ENCODE results near the gene PRIMPOL.
"Not testable (repeated sequence)": the region's sequence is repeated elsewhere in the genome, so short reads cannot be mapped to it uniquely, and the experiment has no call there.

PRIMPOL gene

GRCh38 chr4:184620212-184620867 lies 29.2 kb upstream of the PRIMPOL start:
- Histone ChIP-seq H2AFZ (ENCODE audit: low read depth) (no peak overlapping the region), H4K20me1 (ENCODE audit: insufficient read depth) (no peaks in the 10 kb centered on the region), H3K27ac (no peak overlapping the region), H3K36me3 (ENCODE audit: insufficient read depth) (no peaks in the 10 kb centered on the region), H3K9ac (no peak overlapping the region), H3K4me2 (no peak overlapping the region), H3K27me3 (ENCODE audit: insufficient read depth, low read depth) (no peaks in the 10 kb centered on the region), H3K4me3 (IDR thresholded peaks at IDR 0.05; ENCODE audit: insufficient read depth, low read depth, low read length) (no peak overlapping the region), H3K79me2 (ENCODE audit: insufficient read depth, low read depth) (no peaks in the 10 kb centered on the region), H3K4me1 (ENCODE audit: low read depth, poor library complexity, severe bottlenecking) (no peaks in the 10 kb centered on the region)
- TF ChIP-seq CTCF (conservative IDR thresholded peaks at IDR 0.05; ENCODE audit: low read depth, low read length) = no peak

GRCh38 chr4:184621518-184621917 lies 28.0 kb upstream of the PRIMPOL start:
- TF ChIP-seq CTCF (conservative IDR thresholded peaks at IDR 0.05; ENCODE audit: low read depth, low read length) = no peak
- Histone ChIP-seq H2AFZ (ENCODE audit: low read depth) (no peak overlapping the region), H3K4me1 (ENCODE audit: low read depth, poor library complexity, severe bottlenecking) (no peaks in the 10 kb centered on the region), H3K27me3 (ENCODE audit: insufficient read depth, low read depth) (no peaks in the 10 kb centered on the region), H3K4me3 (IDR thresholded peaks at IDR 0.05; ENCODE audit: insufficient read depth, low read depth, low read length) (no peak overlapping the region), H3K27ac (no peak overlapping the region), H3K36me3 (ENCODE audit: insufficient read depth) (no peaks in the 10 kb centered on the region), H3K4me2 (no peak overlapping the region), H3K79me2 (ENCODE audit: insufficient read depth, low read depth) (no peaks in the 10 kb centered on the region), H4K20me1 (ENCODE audit: insufficient read depth) (no peaks in the 10 kb centered on the region), H3K9ac (no peak overlapping the region)

GRCh38 chr4:184624504-184624903 lies 25.0 kb upstream of the PRIMPOL start:
- H3K79me2 ChIP-seq (ENCODE audit: insufficient read depth, low read depth); H4K20me1 ChIP-seq (ENCODE audit: insufficient read depth); H3K4me1 ChIP-seq (ENCODE audit: low read depth, poor library complexity, severe bottlenecking); H3K27ac ChIP-seq; H3K9ac ChIP-seq; H3K36me3 ChIP-seq (ENCODE audit: insufficient read depth); H3K4me2 ChIP-seq; H3K4me3 ChIP-seq (IDR thresholded peaks at IDR 0.05; ENCODE audit: insufficient read depth, low read depth, low read length); H3K27me3 ChIP-seq (ENCODE audit: insufficient read depth, low read depth); H2AFZ ChIP-seq (ENCODE audit: low read depth): not testable (repeated sequence)

- Histone ChIP-seq H2AFZ (ENCODE audit: low read depth) (no peak overlapping the region), H3K79me2 (ENCODE audit: insufficient read depth, low read depth) (no peaks in the 10 kb centered on the region), H4K20me1 (ENCODE audit: insufficient read depth) (no peaks in the 10 kb centered on the region), H3K27ac (no peak overlapping the region), H3K4me2 (no peak overlapping the region), H3K9ac (no peak overlapping the region), H3K4me1 (ENCODE audit: low read depth, poor library complexity, severe bottlenecking) (no peaks in the 10 kb centered on the region), H3K27me3 (ENCODE audit: insufficient read depth, low read depth) (no peaks in the 10 kb centered on the region), H3K36me3 (ENCODE audit: insufficient read depth) (no peaks in the 10 kb centered on the region; the same call in 1 of the 2 replicates), H3K4me3 (IDR thresholded peaks at IDR 0.05; ENCODE audit: insufficient read depth, low read depth, low read length) (no peak overlapping the region)
- TF ChIP-seq CTCF (conservative IDR thresholded peaks at IDR 0.05; ENCODE audit: low read depth, low read length) = no peak
Measured at GRCh38 chr4:184624972-184625554, 24.5 kb upstream of the PRIMPOL start.

- H3K27me3 ChIP-seq (ENCODE audit: insufficient read depth, low read depth); H4K20me1 ChIP-seq (ENCODE audit: insufficient read depth); H3K79me2 ChIP-seq (ENCODE audit: insufficient read depth, low read depth); H3K27ac ChIP-seq; H3K4me2 ChIP-seq; H3K4me3 ChIP-seq (IDR thresholded peaks at IDR 0.05; ENCODE audit: insufficient read depth, low read depth, low read length); H3K4me1 ChIP-seq (ENCODE audit: low read depth, poor library complexity, severe bottlenecking); H3K9ac ChIP-seq; H2AFZ ChIP-seq (ENCODE audit: low read depth); H3K36me3 ChIP-seq (ENCODE audit: insufficient read depth): not testable (repeated sequence)
Measured at GRCh38 chr4:184625783-184626596, 23.5 kb upstream of the PRIMPOL start.
